Stomach (tissue), 4 donors: ENCODE data around the gene TUBB1.

Experiments used
- EP300 ChIP-seq: sonication (generic); formaldehyde crosslinking; IDR thresholded peaks from one replicate; pipeline ENCODE4 v1.6.1; 2017; ENCODE audit warnings: antibody characterized with exemption
- POLR2A ChIP-seq, 4 donors: fragments of 450-650 bp; IDR thresholded peaks; one replicate each; pipeline ENCODE4 v1.6.1; 2016; ENCODE audit warnings: antibody characterized with exemption in 4 of 4, control low read depth in 2 of 4, mild to moderate bottlenecking in 1 of 4, moderate library complexity in 1 of 4
- POLR2AphosphoS5 ChIP-seq, 3 donors: sonication (generic); formaldehyde crosslinking; IDR thresholded peaks; one replicate each; pipeline ENCODE4 v1.6.1; 2016; ENCODE audit warnings: antibody characterized with exemption in 3 of 3
- TF ChIP-seq, protein P1 (sequence below), 7 experiments: fragments of 450-650 bp in 4 of 7; fragments of 200-600 bp in 3 of 7; sonication (generic) in 3 of 7; IDR thresholded peaks; one replicate each; pipeline ENCODE4 v1.5.1; 2016 to 2019; ENCODE audit warnings: antibody characterized with exemption in 7 of 7, control low read depth in 2 of 7, mild to moderate bottlenecking in 1 of 7

DNA sequence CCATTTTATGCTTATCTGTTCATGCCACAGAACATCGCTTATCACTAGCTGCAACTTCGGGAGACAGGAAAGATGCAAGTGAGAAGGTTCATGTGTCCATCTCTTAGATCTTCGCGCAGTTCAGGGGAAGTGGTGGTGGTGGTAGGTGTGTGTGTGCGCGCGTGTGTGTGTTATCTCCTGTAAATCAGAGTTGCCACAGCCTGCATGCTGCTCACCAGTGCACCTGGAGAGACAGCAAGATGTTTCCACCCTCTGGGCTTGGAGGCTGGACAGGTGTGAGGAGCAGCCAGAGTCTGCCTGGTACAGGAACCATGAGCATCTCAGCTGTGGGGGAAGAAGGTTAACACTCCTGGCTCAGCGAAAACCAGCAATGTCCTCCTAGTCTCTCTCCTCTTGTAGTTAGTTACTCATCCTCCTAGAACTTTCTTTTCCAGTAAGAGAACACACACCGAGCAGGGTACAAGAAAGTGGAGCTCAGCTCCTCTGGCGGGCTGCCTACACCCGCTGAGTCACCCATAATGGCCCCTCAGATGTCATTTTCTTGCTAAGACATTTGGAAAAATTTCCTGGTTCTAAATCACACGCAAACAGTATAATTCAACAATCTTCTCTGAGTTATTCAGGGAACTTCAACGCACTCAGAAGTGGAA lies 5.1 kb upstream of the TUBB1 start:
- no peak for TF ChIP-seq POLR2A (IDR thresholded peaks at IDR 0.05)
- TF ChIP-seq, protein P1, sequence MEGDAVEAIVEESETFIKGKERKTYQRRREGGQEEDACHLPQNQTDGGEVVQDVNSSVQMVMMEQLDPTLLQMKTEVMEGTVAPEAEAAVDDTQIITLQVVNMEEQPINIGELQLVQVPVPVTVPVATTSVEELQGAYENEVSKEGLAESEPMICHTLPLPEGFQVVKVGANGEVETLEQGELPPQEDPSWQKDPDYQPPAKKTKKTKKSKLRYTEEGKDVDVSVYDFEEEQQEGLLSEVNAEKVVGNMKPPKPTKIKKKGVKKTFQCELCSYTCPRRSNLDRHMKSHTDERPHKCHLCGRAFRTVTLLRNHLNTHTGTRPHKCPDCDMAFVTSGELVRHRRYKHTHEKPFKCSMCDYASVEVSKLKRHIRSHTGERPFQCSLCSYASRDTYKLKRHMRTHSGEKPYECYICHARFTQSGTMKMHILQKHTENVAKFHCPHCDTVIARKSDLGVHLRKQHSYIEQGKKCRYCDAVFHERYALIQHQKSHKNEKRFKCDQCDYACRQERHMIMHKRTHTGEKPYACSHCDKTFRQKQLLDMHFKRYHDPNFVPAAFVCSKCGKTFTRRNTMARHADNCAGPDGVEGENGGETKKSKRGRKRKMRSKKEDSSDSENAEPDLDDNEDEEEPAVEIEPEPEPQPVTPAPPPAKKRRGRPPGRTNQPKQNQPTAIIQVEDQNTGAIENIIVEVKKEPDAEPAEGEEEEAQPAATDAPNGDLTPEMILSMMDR (IDR thresholded peaks at IDR 0.05) = no peak
- no peak for TF ChIP-seq EP300
- no peak for TF ChIP-seq POLR2AphosphoS5 (IDR thresholded peaks at IDR 0.05)
